ENCODE results near the gene ETFRF1. TPM values are rescaled to one million over a fixed set of nuclear protein-coding genes. Genes with fewer than 3 reads are reported as not detected.

Gene ETFRF1
- total and polyA plus RNA-seq, 2 donors: 18.0 to 41.1 TPM

DNA sequence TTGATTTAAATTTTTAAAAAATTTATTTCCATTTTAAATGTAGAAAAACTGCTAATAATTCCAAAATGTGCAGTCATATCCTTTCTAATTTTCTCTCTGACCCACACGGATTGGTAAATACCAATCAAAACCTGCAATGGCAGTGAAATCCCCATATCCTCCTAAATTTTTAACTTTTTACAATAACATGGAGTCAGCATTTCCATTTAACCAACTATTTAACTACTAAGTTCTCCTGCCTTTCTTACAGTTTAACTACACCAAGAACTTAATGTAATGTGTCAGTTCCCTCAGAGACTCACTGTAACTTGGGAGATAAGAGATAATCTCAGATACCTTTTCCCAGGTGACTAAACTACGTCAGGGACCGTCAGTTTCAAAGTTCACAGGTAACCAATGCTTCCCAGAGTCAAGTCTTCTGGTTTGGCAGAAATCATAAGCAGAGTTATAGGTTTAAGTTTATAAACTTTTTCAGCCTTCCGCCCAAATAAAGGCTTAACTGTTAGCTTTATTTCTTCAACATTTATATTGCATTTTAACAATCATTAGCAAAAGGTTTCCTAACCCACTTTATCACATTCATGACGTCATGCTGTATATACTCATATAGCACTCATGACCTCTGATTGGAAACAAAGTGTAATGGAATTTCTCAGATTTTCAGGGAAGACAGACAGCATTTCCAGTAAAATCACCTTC lies 48.1 kb downstream of the ETFRF1 start:
- no peaks in the 10 kb centered on the region for H3K27me3 ChIP-seq (ENCODE audit: control insufficient read depth in 2 of 2, insufficient read depth in 1 of 2, low read length in 1 of 2)
- 96% methylated on average over 5 of the region's 5 CpGs for WGBS
- no peak overlapping the region for H3K27ac ChIP-seq (ENCODE audit: low read depth in 1 of 2, low read length in 1 of 2)
- DNase-seq (ENCODE audit: low read depth in 6 of 9, low spot score in 9 of 9): no peak
- no peak overlapping the region for H3K4me3 ChIP-seq (ENCODE audit: low read length in 2 of 2)
- peaks cover 0 to 12% of the 10 kb centered on the region in 2 donors for H3K36me3 ChIP-seq (ENCODE audit: control insufficient read depth in 2 of 2, insufficient read depth in 2 of 2, low read length in 1 of 2)
- peaks cover 2% of the 10 kb centered on the region in 2 donors for H3K4me1 ChIP-seq (ENCODE audit: control insufficient read depth in 2 of 2, insufficient read depth in 2 of 2, low read length in 2 of 2)
- no peaks in the 10 kb centered on the region for H3K9me3 ChIP-seq (ENCODE audit: control insufficient read depth in 2 of 2, insufficient read depth in 1 of 2, low read length in 1 of 2)

DNA sequence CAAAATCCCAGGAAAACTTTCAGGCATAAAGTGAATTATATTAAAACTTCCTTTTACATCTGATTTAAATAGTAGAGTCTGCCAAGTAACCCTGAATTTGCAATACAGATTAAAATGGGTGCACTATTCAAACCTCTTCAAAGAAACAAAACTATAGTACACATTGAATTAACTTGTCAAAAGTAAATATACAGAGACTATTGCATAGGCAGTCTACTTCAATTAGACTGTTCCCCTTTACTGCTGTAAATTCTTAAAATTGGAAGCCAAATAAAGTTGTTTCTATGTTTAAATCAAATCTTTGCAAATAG lies 48.6 kb downstream of the ETFRF1 start:
- no peaks in the 10 kb centered on the region for H3K27me3 ChIP-seq (ENCODE audit: control insufficient read depth in 2 of 2, insufficient read depth in 1 of 2, low read length in 1 of 2)
- H3K4me1 ChIP-seq (ENCODE audit: control insufficient read depth in 2 of 2, insufficient read depth in 2 of 2, low read length in 2 of 2): peaks cover 2% of the 10 kb centered on the region in 2 donors
- H3K4me3 ChIP-seq (ENCODE audit: low read length in 2 of 2): no peak overlapping the region
- no peaks in the 10 kb centered on the region for H3K9me3 ChIP-seq (ENCODE audit: control insufficient read depth in 2 of 2, insufficient read depth in 1 of 2, low read length in 1 of 2)
- no peak for DNase-seq (ENCODE audit: low read depth in 6 of 9, low spot score in 9 of 9)
- H3K27ac ChIP-seq (ENCODE audit: low read depth in 1 of 2, low read length in 1 of 2): no peak overlapping the region
- H3K36me3 ChIP-seq (ENCODE audit: control insufficient read depth in 2 of 2, insufficient read depth in 2 of 2, low read length in 1 of 2): peaks cover 0 to 12% of the 10 kb centered on the region in 2 donors

DNA sequence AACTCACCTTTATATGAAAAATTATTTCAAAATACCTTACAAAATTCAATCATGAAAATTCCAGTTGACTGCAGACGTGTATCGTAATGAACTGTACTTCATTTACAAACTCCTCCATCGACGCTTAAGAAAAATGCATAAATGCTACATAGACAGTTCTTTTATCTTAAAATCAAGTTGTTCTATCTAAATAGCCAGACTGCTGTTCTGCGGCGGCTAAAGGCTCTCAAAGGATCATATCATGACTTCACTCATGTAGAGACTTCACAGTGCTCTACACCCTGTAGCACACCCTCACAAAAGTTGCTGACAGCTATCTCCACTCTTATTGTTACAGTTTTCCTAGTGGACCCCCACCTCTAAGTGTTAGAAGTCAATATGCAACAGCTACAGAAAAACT lies 50.5 kb downstream of the ETFRF1 start:
- no peaks in the 10 kb centered on the region for H3K9me3 ChIP-seq (ENCODE audit: control insufficient read depth in 2 of 2, insufficient read depth in 1 of 2, low read length in 1 of 2)
- peaks cover 5 to 6% of the 10 kb centered on the region in 2 donors for H3K4me1 ChIP-seq (ENCODE audit: control insufficient read depth in 2 of 2, insufficient read depth in 2 of 2, low read length in 2 of 2)
- DNase-seq (ENCODE audit: low read depth in 6 of 9, low spot score in 9 of 9): no peak
- no peak overlapping the region for H3K27ac ChIP-seq (ENCODE audit: low read depth in 1 of 2, low read length in 1 of 2)
- no peak overlapping the region for H3K4me3 ChIP-seq (ENCODE audit: low read length in 2 of 2)
- peaks cover 0 to 12% of the 10 kb centered on the region in 2 donors for H3K36me3 ChIP-seq (ENCODE audit: control insufficient read depth in 2 of 2, insufficient read depth in 2 of 2, low read length in 1 of 2)
- H3K27me3 ChIP-seq (ENCODE audit: control insufficient read depth in 2 of 2, insufficient read depth in 1 of 2, low read length in 1 of 2): no peaks in the 10 kb centered on the region
- WGBS: 98% methylated on average over 6 of the region's 6 CpGs

DNA sequence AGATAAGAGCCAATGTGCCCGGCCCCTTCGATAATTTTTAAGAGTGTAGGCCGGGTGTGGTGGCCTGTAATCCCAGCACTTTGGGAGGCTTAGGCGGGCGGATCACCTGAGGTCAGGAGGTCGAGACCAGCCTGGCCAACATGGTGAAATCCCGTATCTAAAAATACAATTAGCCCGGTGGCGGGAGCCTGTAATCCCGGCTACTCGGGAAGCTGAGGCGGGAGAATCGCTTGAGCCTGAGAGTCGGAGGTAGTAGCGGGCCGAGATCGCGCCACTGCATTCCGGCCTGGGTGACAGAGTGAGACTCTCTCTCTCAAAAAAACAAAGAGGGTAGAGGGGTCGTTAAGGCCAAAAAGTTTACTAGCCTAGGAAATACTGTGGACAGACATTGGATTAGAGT lies 53.1 kb downstream of the ETFRF1 start:
- WGBS: 98% methylated on average over 20 of the region's 20 CpGs

DNA sequence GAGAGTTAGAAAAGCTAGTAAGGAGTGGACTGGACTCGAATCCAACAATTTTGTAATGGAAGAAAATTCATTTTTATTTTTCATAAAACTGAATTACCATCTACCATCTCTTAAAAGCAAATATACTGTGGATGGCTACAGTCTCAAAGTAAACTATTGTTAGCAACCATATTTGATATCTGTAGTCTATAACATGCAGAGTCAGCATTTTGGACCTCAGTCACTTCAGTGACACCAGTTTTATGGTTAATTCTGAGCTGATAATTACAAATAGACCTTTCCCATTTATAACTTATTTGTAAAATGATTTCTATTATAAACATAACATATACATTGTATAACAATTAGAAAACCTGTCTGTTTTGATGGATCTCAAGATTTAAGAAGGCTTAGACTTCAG lies 53.7 kb downstream of the ETFRF1 start:
- Histone ChIP-seq H3K9me3 (ENCODE audit: control insufficient read depth in 2 of 2, insufficient read depth in 1 of 2, low read length in 1 of 2) (no peaks in the 10 kb centered on the region), H3K36me3 (ENCODE audit: control insufficient read depth in 2 of 2, insufficient read depth in 2 of 2, low read length in 1 of 2) (peaks cover 0 to 5% of the 10 kb centered on the region in 2 donors), H3K27me3 (ENCODE audit: control insufficient read depth in 2 of 2, insufficient read depth in 1 of 2, low read length in 1 of 2) (peaks cover 0 to 3% of the 10 kb centered on the region in 2 donors), H3K4me1 (ENCODE audit: control insufficient read depth in 2 of 2, insufficient read depth in 2 of 2, low read length in 2 of 2) (peaks cover 8 to 10% of the 10 kb centered on the region in 2 donors), H3K27ac (ENCODE audit: low read depth in 1 of 2, low read length in 1 of 2) (no peak overlapping the region), H3K4me3 (ENCODE audit: low read length in 2 of 2) (no peak overlapping the region)
- no peak for DNase-seq (ENCODE audit: low read depth in 6 of 9, low spot score in 9 of 9)
- 96% methylated on average over 1 of the region's 1 CpG for WGBS

More for the DNA sequence above, 53.1 kb downstream of the ETFRF1 start:
- Histone ChIP-seq H3K4me3 (ENCODE audit: low read length in 2 of 2) (no peak overlapping the region), H3K9me3 (ENCODE audit: control insufficient read depth in 2 of 2, insufficient read depth in 1 of 2, low read length in 1 of 2) (no peaks in the 10 kb centered on the region), H3K4me1 (ENCODE audit: control insufficient read depth in 2 of 2, insufficient read depth in 2 of 2, low read length in 2 of 2) (peaks cover 8% of the 10 kb centered on the region in 2 donors), H3K27ac (ENCODE audit: low read depth in 1 of 2, low read length in 1 of 2) (no peak overlapping the region), H3K36me3 (ENCODE audit: control insufficient read depth in 2 of 2, insufficient read depth in 2 of 2, low read length in 1 of 2) (peaks cover 0 to 9% of the 10 kb centered on the region in 2 donors), H3K27me3 (ENCODE audit: control insufficient read depth in 2 of 2, insufficient read depth in 1 of 2, low read length in 1 of 2) (peaks cover 0 to 3% of the 10 kb centered on the region in 2 donors)
- DNase-seq (ENCODE audit: low read depth in 6 of 9, low spot score in 9 of 9): no peak

DNA sequence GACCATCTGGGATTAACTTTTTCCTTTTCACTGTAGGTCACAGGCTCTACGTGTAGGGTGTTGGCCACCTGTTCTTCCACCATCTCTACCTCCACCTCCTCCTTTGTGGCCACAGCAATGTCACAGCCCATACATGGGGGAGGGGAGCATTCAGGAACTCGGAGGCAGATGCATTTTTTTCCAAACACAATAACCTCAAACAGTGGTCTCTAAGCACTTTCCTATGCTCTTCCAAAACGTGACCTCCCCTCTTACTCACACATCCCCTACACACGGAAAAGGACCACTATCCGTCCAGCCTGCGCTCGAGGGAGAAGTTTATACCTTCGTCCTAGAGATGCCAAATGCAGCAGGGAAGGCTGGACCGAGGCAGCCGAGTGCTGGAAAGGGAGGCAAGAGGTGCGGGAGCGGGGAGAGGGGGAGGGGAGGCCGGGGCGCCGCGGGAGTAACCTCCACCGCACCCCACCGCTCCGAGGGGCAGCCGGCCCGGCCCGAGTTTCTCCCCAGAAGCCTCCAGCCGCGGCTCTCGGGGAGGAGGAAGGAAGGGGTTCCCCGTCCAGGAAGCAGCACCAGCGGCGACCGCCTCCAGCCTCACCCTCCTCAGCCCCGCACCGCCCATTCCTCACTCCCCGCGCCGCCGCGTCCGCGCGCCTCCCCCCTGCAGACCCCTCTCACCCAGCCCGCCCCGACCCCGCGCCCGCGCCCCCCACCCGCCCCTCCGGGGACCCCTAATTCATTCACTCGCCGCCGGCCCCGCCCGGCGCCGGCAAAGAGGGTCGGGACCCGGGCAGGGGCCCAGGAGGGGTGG lies 55.1 kb downstream of the ETFRF1 start:
- DNase-seq (ENCODE audit: low read depth in 6 of 9, low spot score in 9 of 9): peak in 6 of 9 donors; percentile 25 to 63 (median 35)
- WGBS: under 1% methylated on average over 55 of the region's 56 CpGs
- peak overlapping the region; percentile 85 to 93 for H3K4me3 ChIP-seq (ENCODE audit: low read length in 2 of 2)
- H3K9me3 ChIP-seq (ENCODE audit: control insufficient read depth in 2 of 2, insufficient read depth in 1 of 2, low read length in 1 of 2): no peaks in the 10 kb centered on the region
- peaks cover 0 to 3% of the 10 kb centered on the region in 2 donors for H3K27me3 ChIP-seq (ENCODE audit: control insufficient read depth in 2 of 2, insufficient read depth in 1 of 2, low read length in 1 of 2)
- H3K27ac ChIP-seq (ENCODE audit: low read depth in 1 of 2, low read length in 1 of 2): peak overlapping the region; percentile 65 to 89
- peaks cover 8 to 11% of the 10 kb centered on the region in 2 donors for H3K4me1 ChIP-seq (ENCODE audit: control insufficient read depth in 2 of 2, insufficient read depth in 2 of 2, low read length in 2 of 2)
- peaks cover 0 to under 1% of the 10 kb centered on the region in 2 donors for H3K36me3 ChIP-seq (ENCODE audit: control insufficient read depth in 2 of 2, insufficient read depth in 2 of 2, low read length in 1 of 2)

DNA sequence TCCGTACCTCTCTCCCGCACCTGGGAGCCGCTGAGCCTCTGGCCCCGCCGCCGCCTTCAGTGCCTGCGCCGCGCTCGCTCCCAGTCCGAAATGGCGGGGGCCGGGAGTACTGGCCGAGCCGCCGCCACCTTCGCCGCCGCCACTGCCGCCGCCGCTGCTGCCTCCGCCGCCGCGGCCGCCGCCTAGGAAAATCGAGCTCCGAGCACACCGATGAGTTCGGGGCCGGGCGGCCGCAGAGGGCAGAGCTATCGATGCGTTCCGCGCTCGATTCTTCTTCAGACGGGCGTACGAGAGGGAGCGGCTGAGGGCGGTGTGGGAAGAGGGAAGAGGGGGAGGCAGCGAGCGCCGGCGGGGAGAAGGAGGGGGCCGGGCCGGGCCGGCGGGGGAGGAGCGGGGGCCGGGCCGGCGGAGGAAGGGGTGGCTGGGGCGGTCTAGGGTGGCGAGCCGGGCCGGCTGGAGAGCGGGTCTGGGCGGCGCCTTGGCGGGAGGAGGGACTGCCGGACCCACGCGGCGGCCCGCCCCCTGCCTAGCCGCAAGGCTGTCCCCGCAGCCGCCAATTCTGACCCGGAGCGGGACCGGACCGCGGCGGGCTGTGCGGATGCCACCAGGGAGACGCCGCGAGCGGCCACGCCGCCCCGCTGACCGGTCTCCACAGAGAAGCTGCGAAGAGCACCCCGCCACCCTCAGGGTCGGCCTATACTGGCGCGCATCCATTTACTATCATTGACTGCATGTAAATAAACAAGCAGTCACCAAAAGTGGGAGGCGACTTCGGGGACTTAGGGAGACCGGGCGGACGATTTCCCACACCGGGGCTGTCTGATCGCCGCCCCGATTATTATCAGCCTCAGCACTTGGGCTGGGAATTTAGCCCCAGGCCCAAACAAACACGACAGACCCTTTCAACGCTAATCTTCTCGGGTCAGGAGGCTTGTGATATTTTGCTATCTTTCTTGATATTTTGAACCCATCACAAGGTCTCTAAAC lies 56.0 kb downstream of the ETFRF1 start, which contains the start of gene KRAS:
Gene KRAS (minus strand): TSS at position 186 of the 987 bp plus-strand sequence.
- no peaks in the 10 kb centered on the region for H3K36me3 ChIP-seq (ENCODE audit: control insufficient read depth in 2 of 2, insufficient read depth in 2 of 2, low read length in 1 of 2)
- H3K9me3 ChIP-seq (ENCODE audit: control insufficient read depth in 2 of 2, insufficient read depth in 1 of 2, low read length in 1 of 2): no peaks in the 10 kb centered on the region
- peak; percentile 78 to 97 (median 92) for DNase-seq (ENCODE audit: low read depth in 6 of 9, low spot score in 9 of 9)
- peaks cover 8 to 11% of the 10 kb centered on the region in 2 donors for H3K4me1 ChIP-seq (ENCODE audit: control insufficient read depth in 2 of 2, insufficient read depth in 2 of 2, low read length in 2 of 2)
- 1% methylated on average over 105 of the region's 105 CpGs for WGBS
- H3K4me3 ChIP-seq (ENCODE audit: low read length in 2 of 2): peak within 1 kb of the TSS; percentile 85 to 93
- peak within 1 kb of the TSS; percentile 65 to 89 for H3K27ac ChIP-seq (ENCODE audit: low read depth in 1 of 2, low read length in 1 of 2)
- peaks cover 0 to 3% of the 10 kb centered on the region in 2 donors for H3K27me3 ChIP-seq (ENCODE audit: control insufficient read depth in 2 of 2, insufficient read depth in 1 of 2, low read length in 1 of 2)

DNA sequence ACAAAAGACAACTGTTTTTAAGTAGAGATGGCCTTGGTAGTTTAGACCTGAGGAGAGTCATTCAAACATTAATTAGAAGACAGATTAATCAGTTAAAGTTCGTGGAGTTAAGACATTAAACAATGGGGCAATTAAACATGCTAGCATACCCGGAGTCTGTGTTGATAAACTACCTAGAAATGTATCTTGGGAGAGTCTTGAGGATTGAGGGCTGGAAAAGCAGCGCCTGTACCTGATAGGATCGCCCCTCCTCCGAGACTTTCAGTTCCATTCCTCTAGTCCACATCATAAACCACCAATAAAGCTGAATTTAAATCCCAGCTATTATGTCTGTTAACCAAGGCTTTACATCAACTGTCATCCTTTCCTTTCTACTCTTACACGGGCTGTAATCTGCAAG lies 56.7 kb downstream of the ETFRF1 start:
- Histone ChIP-seq H3K36me3 (ENCODE audit: control insufficient read depth in 2 of 2, insufficient read depth in 2 of 2, low read length in 1 of 2) (no peaks in the 10 kb centered on the region), H3K9me3 (ENCODE audit: control insufficient read depth in 2 of 2, insufficient read depth in 1 of 2, low read length in 1 of 2) (no peaks in the 10 kb centered on the region), H3K27ac (ENCODE audit: low read depth in 1 of 2, low read length in 1 of 2) (peak overlapping the region in 1 of 2 donors; percentile 77), H3K4me1 (ENCODE audit: control insufficient read depth in 2 of 2, insufficient read depth in 2 of 2, low read length in 2 of 2) (peaks cover 8 to 11% of the 10 kb centered on the region in 2 donors), H3K27me3 (ENCODE audit: control insufficient read depth in 2 of 2, insufficient read depth in 1 of 2, low read length in 1 of 2) (peaks cover 0 to 3% of the 10 kb centered on the region in 2 donors), H3K4me3 (ENCODE audit: low read length in 2 of 2) (peak overlapping the region; percentile 53 to 93)
- DNase-seq (ENCODE audit: low read depth in 6 of 9, low spot score in 9 of 9): no peak
- WGBS: 88% methylated on average over 6 of the region's 6 CpGs
